GM10266 (cell line): Measurements from ENCODE around the gene AOC2.
"Not testable (repeated sequence)": the region's sequence is repeated elsewhere in the genome, so short reads cannot be mapped to it uniquely, and the experiment has no call there.

Experiments
- DNase-seq: peaks from one replicate; pipeline ENCODE4 v3.0.0; 2012; ENCODE audit errors: extremely low spot score
- CTCF ChIP-seq: IDR thresholded peaks from 2 replicates; pipeline ENCODE4 v1.5.1; 2012; ENCODE audit warnings: mild to moderate bottlenecking, low read depth; ENCODE audit not compliant: control insufficient read depth, insufficient read depth; ENCODE audit errors: missing control alignments

The AOC2 gene

GRCh38 chr17:42894283-42895184 lies 50.2 kb downstream of the AOC2 start:
- no peak for DNase-seq
- no peak for TF ChIP-seq CTCF

- TF ChIP-seq CTCF: no peak
- no peak for DNase-seq
These were observed 50.8 kb downstream of the AOC2 start for GRCh38 chr17:42895185-42895555.

GRCh38 chr17:42898147-42898811 lies 53.9 kb downstream of the AOC2 start:
- no peak for TF ChIP-seq CTCF
- DNase-seq: no peak

- not testable (repeated sequence) for DNase-seq
These were observed 55.6 kb downstream of the AOC2 start for GRCh38 chr17:42899981-42900380.
